ENCODE results near the gene LOXL4. TPM values are rescaled to one million over a fixed set of nuclear protein-coding genes. Genes with fewer than 3 reads are reported as not detected.

Gene LOXL4
- total and polyA plus RNA-seq, 3 donors from 2014 or later: 14.0 to 38.2 (median 18.9) TPM

DNA sequence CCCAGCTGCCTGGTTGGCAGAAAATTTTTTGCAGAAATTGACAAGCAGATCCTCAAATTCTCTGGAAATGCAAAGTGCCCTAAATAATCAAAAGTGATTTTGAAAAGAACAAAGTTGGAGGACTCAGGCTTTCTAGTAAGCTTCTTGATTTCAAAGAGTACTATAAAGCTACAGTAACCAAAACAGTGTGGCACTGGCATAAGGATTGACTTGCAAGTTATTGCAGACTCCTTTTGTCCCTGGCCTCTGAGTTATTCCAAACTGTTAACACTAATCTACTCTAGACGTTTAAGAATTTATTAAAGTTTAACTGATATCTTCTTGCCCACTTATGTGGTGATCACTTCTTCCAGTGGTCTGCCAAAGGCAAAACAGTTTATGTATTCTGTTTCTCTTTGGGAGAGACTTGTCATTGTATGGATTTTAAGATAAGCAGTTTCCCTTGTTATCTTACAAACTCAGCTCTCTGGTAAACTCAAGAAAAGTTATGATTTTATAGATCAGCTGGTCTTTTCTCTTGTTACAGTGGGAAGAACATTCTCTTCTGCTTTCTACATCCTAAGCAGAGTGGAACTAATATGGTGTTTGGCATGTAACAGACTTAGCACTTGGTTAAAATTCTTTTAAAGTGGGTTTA, 41.4 kb downstream of the LOXL4 start:
- WGBS, 2 donors: 54 to 85% methylated on average over 1 of the region's 1 CpG
- H3K27me3 ChIP-seq: no peaks in the 10 kb centered on the region
- TF ChIP-seq, protein P1, sequence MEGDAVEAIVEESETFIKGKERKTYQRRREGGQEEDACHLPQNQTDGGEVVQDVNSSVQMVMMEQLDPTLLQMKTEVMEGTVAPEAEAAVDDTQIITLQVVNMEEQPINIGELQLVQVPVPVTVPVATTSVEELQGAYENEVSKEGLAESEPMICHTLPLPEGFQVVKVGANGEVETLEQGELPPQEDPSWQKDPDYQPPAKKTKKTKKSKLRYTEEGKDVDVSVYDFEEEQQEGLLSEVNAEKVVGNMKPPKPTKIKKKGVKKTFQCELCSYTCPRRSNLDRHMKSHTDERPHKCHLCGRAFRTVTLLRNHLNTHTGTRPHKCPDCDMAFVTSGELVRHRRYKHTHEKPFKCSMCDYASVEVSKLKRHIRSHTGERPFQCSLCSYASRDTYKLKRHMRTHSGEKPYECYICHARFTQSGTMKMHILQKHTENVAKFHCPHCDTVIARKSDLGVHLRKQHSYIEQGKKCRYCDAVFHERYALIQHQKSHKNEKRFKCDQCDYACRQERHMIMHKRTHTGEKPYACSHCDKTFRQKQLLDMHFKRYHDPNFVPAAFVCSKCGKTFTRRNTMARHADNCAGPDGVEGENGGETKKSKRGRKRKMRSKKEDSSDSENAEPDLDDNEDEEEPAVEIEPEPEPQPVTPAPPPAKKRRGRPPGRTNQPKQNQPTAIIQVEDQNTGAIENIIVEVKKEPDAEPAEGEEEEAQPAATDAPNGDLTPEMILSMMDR (IDR thresholded peaks at IDR 0.05): no peak
- no peak for TF ChIP-seq POLR2A (IDR thresholded peaks at IDR 0.05)
- H3K9me3 ChIP-seq: no peaks in the 10 kb centered on the region
- no peak overlapping the region for H3K27ac ChIP-seq
- H3K4me1 ChIP-seq: no peaks in the 10 kb centered on the region
- intact Hi-C loops (cut with DNase I; ENCODE audit: low total_unique reads): no loop called here
- DNase-seq: no peak
- H3K36me3 ChIP-seq (ENCODE audit: low read depth, missing control alignments): no peaks in the 10 kb centered on the region
- no peak overlapping the region for H3K4me3 ChIP-seq

DNA sequence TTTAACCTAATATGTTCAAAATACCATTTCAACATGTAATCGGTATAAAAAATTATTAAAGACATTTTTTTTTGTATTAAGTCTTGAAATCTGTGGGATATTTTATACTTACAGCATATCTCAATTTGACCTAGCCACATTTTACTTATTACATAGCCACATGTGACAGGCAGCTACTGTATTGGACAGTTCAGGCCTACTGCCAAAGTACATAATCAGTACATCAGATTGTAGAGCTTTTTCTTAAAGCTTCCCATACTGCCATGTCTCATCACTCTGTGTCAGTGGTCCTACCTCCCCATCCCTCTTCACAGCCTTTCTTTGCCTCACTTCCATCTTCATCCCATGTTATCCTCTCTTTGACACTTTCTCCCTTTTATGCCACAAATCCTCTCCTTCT, 43.0 kb downstream of the LOXL4 start:
- intact Hi-C loops (cut with DNase I; ENCODE audit: low total_unique reads): no loop called here
- 87% methylated on average over 1 of the region's 1 CpG for WGBS, 2 donors
- Histone ChIP-seq H3K36me3 (ENCODE audit: low read depth, missing control alignments) (no peaks in the 10 kb centered on the region), H3K9me3 (no peaks in the 10 kb centered on the region), H3K4me3 (no peak overlapping the region), H3K27me3 (no peaks in the 10 kb centered on the region), H3K4me1 (no peaks in the 10 kb centered on the region), H3K27ac (no peak overlapping the region)
- no peak for DNase-seq
- TF ChIP-seq, protein P1 (IDR thresholded peaks at IDR 0.05): no peak
- no peak for TF ChIP-seq POLR2A (IDR thresholded peaks at IDR 0.05)

DNA sequence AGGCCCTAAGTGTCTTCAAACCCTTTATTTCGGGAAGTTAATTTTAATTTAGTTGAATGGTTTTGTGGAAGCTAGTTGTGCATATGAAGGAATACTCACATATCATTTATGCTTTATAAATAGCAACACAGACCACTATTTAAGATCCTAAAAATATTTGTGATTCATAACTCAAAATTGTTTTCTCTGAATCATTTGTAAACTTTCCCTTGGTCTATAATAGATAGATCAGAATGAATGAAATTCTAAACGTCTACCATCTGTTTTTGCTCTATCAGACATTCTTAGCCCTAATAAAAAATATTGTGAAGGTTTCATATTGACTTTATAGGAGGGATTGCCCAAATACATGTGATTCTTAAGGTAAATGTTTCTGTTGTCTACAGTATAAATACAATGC, 43.5 kb downstream of the LOXL4 start:
- H3K4me1 ChIP-seq: no peaks in the 10 kb centered on the region
- intact Hi-C loops (cut with DNase I; ENCODE audit: low total_unique reads): no loop called here
- H3K4me3 ChIP-seq: no peak overlapping the region
- 78 to 86% methylated on average over 2 of the region's 2 CpGs for WGBS, 2 donors
- H3K9me3 ChIP-seq: no peaks in the 10 kb centered on the region
- no peak overlapping the region for H3K27ac ChIP-seq
- TF ChIP-seq, protein P1 (IDR thresholded peaks at IDR 0.05): no peak
- TF ChIP-seq POLR2A (IDR thresholded peaks at IDR 0.05): no peak
- no peaks in the 10 kb centered on the region for H3K36me3 ChIP-seq (ENCODE audit: low read depth, missing control alignments)
- no peak for DNase-seq
- H3K27me3 ChIP-seq: no peaks in the 10 kb centered on the region

DNA sequence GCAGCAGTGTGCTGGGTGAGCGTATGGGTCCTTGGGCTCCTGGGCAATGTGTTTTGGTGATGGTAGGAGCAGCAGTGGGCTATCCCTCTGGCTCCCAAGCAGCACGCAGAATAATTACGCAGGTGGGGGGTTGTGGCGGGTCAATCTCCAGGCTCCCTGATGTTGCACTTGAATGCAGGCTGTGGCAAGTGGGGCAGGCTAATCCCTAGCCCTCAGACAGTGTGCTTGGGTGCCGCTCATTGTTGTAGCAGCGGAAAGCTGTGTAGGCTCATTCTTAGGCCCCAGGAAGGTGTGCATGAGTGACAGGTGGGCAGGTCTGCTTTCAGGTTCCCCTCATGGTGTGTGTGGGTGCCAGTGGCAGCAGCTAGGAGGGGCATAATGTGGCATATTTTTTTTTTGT, 44.1 kb downstream of the LOXL4 start:
- no peaks in the 10 kb centered on the region for H3K4me1 ChIP-seq
- TF ChIP-seq POLR2A (IDR thresholded peaks at IDR 0.05): no peak
- TF ChIP-seq, protein P1 (IDR thresholded peaks at IDR 0.05): no peak
- intact Hi-C loops (cut with DNase I; ENCODE audit: low total_unique reads): no loop called here
- no peaks in the 10 kb centered on the region for H3K27me3 ChIP-seq
- H3K36me3 ChIP-seq (ENCODE audit: low read depth, missing control alignments): no peaks in the 10 kb centered on the region
- no peaks in the 10 kb centered on the region for H3K9me3 ChIP-seq
- H3K27ac ChIP-seq: no peak overlapping the region
- DNase-seq: no peak
- 96 to 98% methylated on average over 5 to 6 of the region's 6 CpGs for WGBS, 2 donors
- H3K4me3 ChIP-seq: no peak overlapping the region

DNA sequence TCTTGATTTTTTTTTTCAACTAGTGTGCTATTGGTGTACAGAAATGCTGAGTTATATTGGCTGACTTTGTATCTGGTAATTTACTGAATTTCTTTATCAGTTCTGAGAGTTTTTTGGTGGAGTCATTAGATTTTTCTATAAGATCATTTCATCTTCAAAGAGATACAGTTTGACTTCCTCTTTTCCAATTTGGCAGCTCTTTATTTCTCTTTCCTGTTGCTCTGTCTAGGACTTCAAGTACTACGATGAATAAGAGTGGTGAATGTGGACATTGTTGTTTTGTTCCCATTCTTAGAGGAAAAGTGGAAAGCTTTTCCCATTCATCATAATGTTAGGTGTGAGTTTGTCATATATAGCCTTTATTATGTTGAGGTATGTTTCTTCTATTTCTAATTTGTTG, 50.2 kb downstream of the LOXL4 start:
- Histone ChIP-seq H3K27ac (no peak overlapping the region), H3K36me3 (ENCODE audit: low read depth, missing control alignments) (no peaks in the 10 kb centered on the region), H3K4me1 (no peaks in the 10 kb centered on the region), H3K9me3 (no peaks in the 10 kb centered on the region), H3K4me3 (no peak overlapping the region), H3K27me3 (no peaks in the 10 kb centered on the region)
- WGBS, 2 donors: 47 to 63% methylated on average over 1 of the region's 1 CpG
- DNase-seq: no peak
- TF ChIP-seq POLR2A (IDR thresholded peaks at IDR 0.05): no peak
- TF ChIP-seq, protein P1 (IDR thresholded peaks at IDR 0.05): no peak
- intact Hi-C loops (cut with DNase I; ENCODE audit: low total_unique reads): no loop called here
